Neural cell (in vitro differentiated cells): ENCODE measurements around the gene CWC27.

Experiments
- CTCF ChIP-seq: fragments of 450-650 bp; IDR thresholded peaks from 2 replicates; pipeline ENCODE4 v1.5.1; 2014; ENCODE audit warnings: antibody characterized with exemption, mild to moderate bottlenecking, moderate library complexity; ENCODE audit not compliant: poor library complexity, severe bottlenecking
- EZH2 ChIP-seq: fragments of 200-600, 300-800 bp; shearing (Covaris generic), sonication (generic); IDR thresholded peaks from 2 replicates; pipeline ENCODE4 v1.6.1; 2014; ENCODE audit warnings: antibody characterized with exemption, low read length, borderline replicate concordance, mild to moderate bottlenecking; ENCODE audit not compliant: insufficient read depth, poor library complexity, severe bottlenecking
- MXI1 ChIP-seq: fragments of 450-650 bp; conservative IDR thresholded peaks from 2 replicates; pipeline ENCODE4 v1.6.1; 2014; ENCODE audit warnings: antibody characterized with exemption, mild to moderate bottlenecking; ENCODE audit not compliant: poor library complexity, severe bottlenecking
- SMC3 ChIP-seq: fragments of 450-650 bp; conservative IDR thresholded peaks from 2 replicates; pipeline ENCODE4 v1.6.1; 2014; ENCODE audit warnings: antibody characterized with exemption, mild to moderate bottlenecking, moderate library complexity; ENCODE audit not compliant: poor library complexity

GRCh38 chr5:64746446-64746845 is 22.3 kb upstream of the CWC27 start:
- no peak for TF ChIP-seq CTCF
- no peak for TF ChIP-seq SMC3
- no peak for TF ChIP-seq EZH2
- TF ChIP-seq MXI1: no peak
